HUES64 (cell line): Measurements from ENCODE around the gene GRIN2C.
A peak's percentile ranks its signal among the peaks of the same experiment; 100 is the strongest.

Source experiments
- H3K27ac ChIP-seq: 2 replicates; pipeline ENCODE4 v1.7.0; 2013; ENCODE audit warnings: low read depth, low read length, inconsistent platforms
- H3K27me3 ChIP-seq: 2 replicates; pipeline ENCODE4 v1.6.1; 2013; ENCODE audit warnings: mild to moderate bottlenecking, low read length; ENCODE audit not compliant: insufficient read depth
- H3K36me3 ChIP-seq: 2 replicates; pipeline ENCODE4 v1.6.1; 2013; ENCODE audit warnings: mild to moderate bottlenecking, low read length; ENCODE audit not compliant: insufficient read depth
- H3K4me1 ChIP-seq: 2 replicates; pipeline ENCODE4 v1.6.1; 2013; ENCODE audit warnings: mild to moderate bottlenecking, low read length, moderate library complexity; ENCODE audit not compliant: insufficient read depth
- H3K4me3 ChIP-seq: 2 replicates; pipeline ENCODE4 v1.5.1; 2013; ENCODE audit warnings: mild to moderate bottlenecking, low read length, moderate library complexity
- H3K9ac ChIP-seq: 2 replicates; pipeline ENCODE4 v1.6.1; 2013; ENCODE audit warnings: mild to moderate bottlenecking, low read depth, low read length
- H3K9me3 ChIP-seq: 2 replicates; pipeline ENCODE4 v1.6.1; 2013; ENCODE audit warnings: low read depth, low read length; ENCODE audit not compliant: insufficient read depth
- WGBS: fragments of 150-250, 120-280 bp; methylation state at CpG from one replicate; pipeline ENCODE4 v1.1.7; 2013; ENCODE audit warnings: missing lambda C conversion rate; 5-methylcytosine and 5-hydroxymethylcytosine counted together

The GRIN2C gene

DNA sequence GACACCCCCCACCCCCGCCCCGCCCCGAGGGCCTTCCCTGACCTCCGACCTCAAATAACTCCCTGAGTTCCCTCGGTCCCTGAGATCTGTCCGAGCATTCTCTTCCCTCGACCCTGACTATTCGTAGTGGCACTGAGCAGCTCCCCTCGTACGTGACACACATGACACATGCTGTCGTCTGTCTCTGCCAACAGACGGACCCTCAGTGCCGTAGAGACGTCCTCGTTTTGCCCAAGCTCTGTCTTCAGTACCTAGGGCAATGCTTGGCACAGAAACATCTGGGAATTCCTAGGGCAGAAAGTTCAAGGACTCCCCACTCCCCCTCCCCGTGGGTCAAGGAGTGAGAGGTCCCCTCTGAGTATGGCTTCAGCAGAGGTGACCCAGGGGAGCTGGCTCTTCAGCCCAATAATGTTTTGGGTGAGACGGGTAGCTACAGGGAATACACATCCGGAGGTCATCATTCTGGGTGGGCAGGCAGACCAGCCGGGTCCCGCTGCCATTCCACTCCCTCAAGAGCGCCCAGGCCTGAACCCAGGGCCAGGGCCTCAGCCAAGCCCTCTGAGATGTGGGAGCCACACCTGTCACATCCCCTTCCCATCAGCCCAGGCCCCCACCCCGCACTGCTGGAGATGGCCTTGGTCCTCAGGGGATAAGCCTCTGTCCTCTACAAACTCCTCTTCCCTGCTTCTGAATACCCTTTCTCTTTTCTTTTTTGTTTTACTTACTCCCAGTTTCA is 34.4 kb upstream of the GRIN2C start:
- Histone ChIP-seq H3K9me3 (no peaks in the 10 kb centered on the region), H3K36me3 (no peaks in the 10 kb centered on the region), H3K4me1 (no peaks in the 10 kb centered on the region), H3K27ac (no peak overlapping the region), H3K27me3 (peaks cover 70% of the 10 kb centered on the region), H3K9ac (no peak overlapping the region), H3K4me3 (peak overlapping the region; percentile 64)
- WGBS = 39% methylated on average over 22 of the region's 22 CpGs

DNA sequence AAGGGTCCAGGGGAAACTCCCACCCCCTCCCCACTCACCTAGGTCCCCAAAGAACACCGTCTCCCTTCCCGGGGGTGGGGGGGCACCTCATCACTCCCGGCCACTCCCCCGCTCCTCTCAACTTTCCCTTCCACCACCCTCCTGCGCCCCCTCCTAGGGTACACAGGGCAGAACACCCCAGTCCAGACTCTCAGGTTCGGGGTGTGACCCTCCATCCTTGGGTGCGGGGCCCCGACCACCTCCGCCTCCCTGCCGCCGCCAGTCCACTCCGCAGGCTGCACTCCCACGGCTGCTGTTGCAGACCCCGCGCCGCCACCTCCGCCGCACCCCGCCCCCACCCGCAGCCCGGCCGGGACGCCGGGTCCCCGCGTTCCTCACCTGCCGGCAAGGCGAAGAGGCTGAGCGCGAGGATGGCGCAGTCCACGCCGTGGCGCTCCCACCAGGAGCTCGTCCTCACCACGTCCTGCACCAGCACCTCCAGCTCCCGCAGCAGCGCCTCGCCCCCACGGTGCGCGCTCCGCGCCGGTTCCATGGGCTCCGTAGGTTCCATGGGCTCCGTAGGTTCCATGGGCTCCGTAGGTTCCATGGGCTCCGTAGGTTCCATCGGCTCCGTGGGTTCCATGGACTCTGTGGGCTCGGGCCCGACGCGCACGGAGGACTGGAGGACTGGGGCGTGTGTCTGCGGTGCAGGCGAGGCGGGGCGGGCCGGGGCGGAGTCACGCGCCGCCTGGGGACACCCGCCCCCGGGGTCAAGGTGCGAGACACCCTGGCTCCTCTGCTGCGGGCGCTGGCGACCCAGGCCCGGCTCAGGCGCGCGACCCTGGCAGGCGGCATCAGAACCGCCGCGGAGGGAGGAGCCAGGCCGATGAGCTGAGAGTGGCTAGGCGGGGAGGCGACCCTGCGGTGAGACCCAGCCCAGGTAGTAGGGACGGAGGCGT is 33.6 kb upstream of the GRIN2C start, which contains the start of gene FADS6:
TSS of gene FADS6 (minus strand) at position 660 of the 938 bp plus-strand sequence. CDS start at position 622, 38 bp downstream.
- 7% methylated on average over 86 of the region's 86 CpGs for WGBS

DNA sequence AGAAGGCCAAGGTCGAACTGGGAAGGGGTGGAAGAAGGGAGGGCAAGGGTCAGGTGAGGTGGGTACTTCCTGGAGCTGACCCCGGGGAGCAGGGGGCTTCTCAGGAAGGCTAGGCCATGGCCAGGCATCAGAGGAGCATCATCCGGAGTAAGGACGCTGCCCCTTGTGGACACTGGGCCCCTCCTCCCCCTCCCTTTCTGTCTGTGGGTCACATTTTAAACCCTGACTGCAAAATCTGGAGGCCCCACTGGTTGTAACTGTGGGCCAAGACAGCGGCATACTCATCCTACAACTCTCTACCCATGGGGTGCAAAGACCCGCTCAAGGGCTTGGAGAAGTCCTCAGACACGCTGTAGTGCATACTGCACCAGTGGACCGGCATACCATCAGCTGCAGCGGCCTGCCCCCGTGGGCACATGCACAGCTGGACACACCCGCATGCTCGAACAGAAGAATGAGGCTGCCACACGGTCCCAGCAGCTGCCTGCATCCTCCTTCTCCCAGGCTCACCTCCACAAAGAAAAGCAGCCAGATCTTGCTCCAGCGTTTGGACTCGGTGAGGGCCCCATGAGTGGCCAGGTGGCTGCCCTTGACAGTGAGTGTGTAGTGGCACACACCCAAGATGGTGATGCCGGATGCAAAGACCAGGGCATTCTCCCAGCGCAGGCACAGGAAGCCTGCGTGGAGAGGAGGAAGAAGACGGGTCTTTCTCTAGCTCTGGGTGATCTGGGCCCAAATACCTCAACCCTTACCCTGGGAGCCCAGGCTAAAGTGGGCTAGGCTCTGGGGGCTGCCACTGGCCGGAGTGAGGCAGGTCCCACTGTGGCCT is 32.5 kb upstream of the GRIN2C start:
- H3K27me3 ChIP-seq = peaks cover 65% of the 10 kb centered on the region

More for the DNA sequence above, 33.6 kb upstream of the GRIN2C start, which contains the start of gene FADS6:
- peaks cover 70% of the 10 kb centered on the region for H3K27me3 ChIP-seq
- no peaks in the 10 kb centered on the region for H3K36me3 ChIP-seq
- H3K27ac ChIP-seq = no peak within 1 kb of the TSS
- no peaks in the 10 kb centered on the region for H3K4me1 ChIP-seq
- H3K9me3 ChIP-seq = no peaks in the 10 kb centered on the region
- no peak within 1 kb of the TSS for H3K9ac ChIP-seq
- H3K4me3 ChIP-seq = peak within 1 kb of the TSS; percentile 64

DNA sequence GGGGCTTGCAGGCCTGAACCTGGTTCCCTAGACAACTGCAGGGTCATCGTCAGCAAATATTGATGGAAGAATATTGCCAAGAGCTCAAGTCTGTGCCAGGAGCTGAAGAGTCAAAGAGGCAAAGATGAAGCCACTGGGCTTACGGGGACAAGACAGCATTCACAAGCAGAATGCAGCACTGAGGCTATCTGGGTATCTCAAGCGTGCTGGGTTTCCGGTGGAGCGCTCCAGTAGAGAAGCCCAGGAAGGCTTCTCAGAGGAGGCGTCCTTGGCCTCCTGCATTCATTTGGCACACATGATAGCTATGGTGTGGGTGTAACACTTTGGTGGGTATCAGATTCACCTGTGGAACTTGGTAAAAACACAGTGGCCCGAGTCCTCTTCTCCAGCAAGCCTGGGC is 30.9 kb upstream of the GRIN2C start:
- Histone ChIP-seq H3K27me3 (peaks cover 53% of the 10 kb centered on the region), H3K4me3 (no peak overlapping the region), H3K36me3 (no peaks in the 10 kb centered on the region), H3K9me3 (no peaks in the 10 kb centered on the region), H3K9ac (no peak overlapping the region), H3K4me1 (no peaks in the 10 kb centered on the region), H3K27ac (no peak overlapping the region)
- WGBS = 95% methylated on average over 7 of the region's 7 CpGs

More for the DNA sequence above, 32.5 kb upstream of the GRIN2C start:
- Histone ChIP-seq H3K4me3 (peak overlapping the region; percentile 64; the same call in 1 of the 2 replicates), H3K36me3 (no peaks in the 10 kb centered on the region), H3K9ac (no peak overlapping the region), H3K9me3 (no peaks in the 10 kb centered on the region), H3K4me1 (no peaks in the 10 kb centered on the region), H3K27ac (no peak overlapping the region)
- 86% methylated on average over 20 of the region's 20 CpGs for WGBS

DNA sequence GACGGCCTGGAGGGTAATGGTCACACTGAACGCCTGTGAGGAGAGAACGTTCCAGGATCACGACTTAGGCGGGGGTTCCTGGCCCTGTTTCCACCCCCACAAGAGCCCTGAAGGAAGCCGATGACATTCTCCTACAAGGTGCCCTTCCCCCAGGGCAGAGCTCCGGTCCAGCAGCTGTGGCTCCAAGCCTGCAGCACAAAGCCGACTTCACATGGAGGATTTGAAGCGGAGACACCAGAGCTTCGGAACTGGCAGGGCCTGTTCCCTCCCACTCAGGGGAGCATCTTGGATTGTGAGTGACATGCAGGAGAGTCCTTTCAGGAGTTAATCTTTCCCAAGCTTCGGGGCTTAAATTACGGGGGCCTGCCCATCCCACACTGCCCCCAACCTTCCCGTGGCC is 28.8 kb upstream of the GRIN2C start:
- Histone ChIP-seq H3K27me3 (peaks cover 33% of the 10 kb centered on the region), H3K36me3 (no peaks in the 10 kb centered on the region), H3K4me1 (no peaks in the 10 kb centered on the region), H3K4me3 (no peak overlapping the region), H3K9me3 (no peaks in the 10 kb centered on the region), H3K9ac (no peak overlapping the region), H3K27ac (no peak overlapping the region)
- 77% methylated on average over 13 of the region's 13 CpGs for WGBS

DNA sequence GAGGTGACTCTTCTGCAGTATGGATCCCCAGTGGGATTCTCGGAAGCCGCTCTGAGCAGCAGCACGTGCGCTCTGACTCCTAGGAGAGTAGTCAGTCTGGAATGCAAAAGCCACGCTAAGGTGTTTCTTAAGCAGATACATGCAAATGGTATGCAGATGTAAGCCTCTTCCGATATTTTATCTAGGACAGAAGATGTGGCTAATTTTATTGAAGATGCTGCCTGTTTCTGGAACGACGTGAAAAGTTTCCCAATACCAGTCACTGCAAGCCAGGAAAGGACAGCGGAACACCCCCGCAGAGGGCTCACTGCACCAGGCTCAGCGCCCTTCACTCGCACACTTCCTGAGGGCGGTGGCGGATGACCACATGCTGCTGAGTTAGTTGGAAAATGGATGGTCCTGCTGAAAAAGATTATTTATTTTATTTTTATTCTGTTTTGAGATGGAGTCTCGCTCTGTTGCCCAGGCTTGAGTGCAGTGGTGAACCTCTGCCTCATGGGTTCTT is 23.6 kb upstream of the GRIN2C start:
- Histone ChIP-seq H3K27ac (no peak overlapping the region), H3K36me3 (no peaks in the 10 kb centered on the region), H3K4me1 (peaks cover 7% of the 10 kb centered on the region; the same call in 1 of the 2 replicates), H3K9me3 (no peaks in the 10 kb centered on the region), H3K27me3 (no peaks in the 10 kb centered on the region), H3K9ac (no peak overlapping the region), H3K4me3 (no peak overlapping the region)
- WGBS = 78% methylated on average over 15 of the region's 15 CpGs

DNA sequence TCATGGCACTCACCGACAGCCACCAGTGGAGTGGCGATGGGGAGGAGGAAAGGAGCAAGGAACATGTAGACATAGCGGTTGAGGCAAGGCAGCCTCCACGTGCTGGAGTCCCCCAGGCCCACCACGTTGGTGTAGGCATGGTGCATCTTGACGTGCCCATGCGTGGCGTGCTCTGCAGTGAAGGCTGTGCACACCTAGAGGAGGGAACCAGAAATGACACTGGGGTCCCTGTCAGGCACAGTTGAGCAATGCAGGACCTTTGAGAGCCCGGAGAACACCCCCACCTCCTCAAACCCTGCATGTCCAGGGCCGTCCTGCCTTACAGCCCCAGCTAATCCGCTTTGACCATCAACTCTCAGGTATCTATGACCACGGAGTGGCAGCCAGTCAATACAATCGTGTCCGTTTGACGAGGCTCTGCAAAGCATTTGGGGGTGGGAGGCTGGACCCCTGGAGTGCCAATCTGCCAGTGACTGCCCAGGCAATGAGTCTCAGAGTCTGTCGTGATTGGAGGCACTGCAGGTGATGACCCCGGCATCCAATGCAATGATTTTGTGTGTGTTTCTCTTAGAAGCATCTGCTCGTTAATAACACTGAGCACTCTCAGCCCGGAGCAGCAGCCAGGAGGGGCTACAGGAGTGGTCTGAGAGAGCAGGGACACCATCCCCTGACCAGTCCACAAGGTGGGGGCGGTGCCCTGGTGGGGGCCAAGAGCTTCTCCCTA is 23.0 kb upstream of the GRIN2C start:
- Histone ChIP-seq H3K27ac (no peak overlapping the region), H3K4me3 (no peak overlapping the region), H3K27me3 (no peaks in the 10 kb centered on the region; the same call in 1 of the 2 replicates), H3K36me3 (no peaks in the 10 kb centered on the region), H3K9me3 (no peaks in the 10 kb centered on the region), H3K9ac (no peak overlapping the region), H3K4me1 (peaks cover 7% of the 10 kb centered on the region; the same call in 1 of the 2 replicates)
- 79% methylated on average over 20 of the region's 20 CpGs for WGBS

DNA sequence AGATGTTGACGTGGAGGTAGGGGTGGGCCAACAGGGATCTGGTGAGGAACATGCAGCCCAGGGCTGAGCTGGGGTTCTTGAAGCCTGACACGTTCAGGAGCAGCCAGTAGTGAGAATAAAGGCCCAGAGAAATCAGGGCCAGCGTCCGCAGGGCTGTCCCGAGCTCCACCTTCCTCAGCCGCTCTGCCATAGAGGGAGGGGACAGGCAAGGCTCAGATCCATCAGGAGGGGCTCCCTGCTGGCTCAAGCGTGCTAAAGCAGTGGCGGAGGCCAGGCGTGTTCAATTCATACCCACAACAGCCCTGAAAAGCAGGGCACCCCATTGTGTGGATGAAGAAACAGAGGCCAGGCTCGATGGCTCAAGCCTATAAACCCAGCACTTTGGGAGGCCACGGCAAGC is 21.4 kb upstream of the GRIN2C start:
- Histone ChIP-seq H3K9ac (no peak overlapping the region), H3K9me3 (no peaks in the 10 kb centered on the region), H3K4me3 (no peak overlapping the region), H3K27me3 (no peaks in the 10 kb centered on the region; the same call in 1 of the 2 replicates), H3K4me1 (peaks cover 7% of the 10 kb centered on the region; the same call in 1 of the 2 replicates), H3K36me3 (no peaks in the 10 kb centered on the region), H3K27ac (no peak overlapping the region)
- WGBS = 70% methylated on average over 11 of the region's 11 CpGs

DNA sequence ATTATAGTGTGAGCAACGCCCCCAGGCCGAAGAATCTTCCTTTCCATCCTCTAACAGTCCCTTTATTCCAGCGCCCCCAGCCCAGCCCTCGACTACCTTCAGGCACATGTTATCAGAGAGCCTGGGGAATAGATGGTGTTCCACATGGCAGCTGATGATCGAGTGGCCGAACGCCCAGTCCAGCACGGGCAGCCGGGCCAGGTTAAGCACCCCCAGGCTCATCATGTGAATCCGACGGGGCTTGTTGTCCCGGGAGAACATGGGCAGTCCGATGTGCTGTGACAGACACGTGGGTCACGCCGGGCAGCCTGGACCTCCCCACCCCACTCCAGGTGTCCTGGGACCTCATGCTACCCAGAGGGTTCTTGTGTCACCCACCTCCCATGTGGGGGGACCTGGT is 19.6 kb upstream of the GRIN2C start:
- no peak overlapping the region for H3K4me3 ChIP-seq
- H3K27me3 ChIP-seq = no peaks in the 10 kb centered on the region; the same call in 1 of the 2 replicates
- H3K9ac ChIP-seq = no peak overlapping the region
- H3K36me3 ChIP-seq = no peaks in the 10 kb centered on the region
- WGBS = 94% methylated on average over 16 of the region's 16 CpGs
- H3K4me1 ChIP-seq = peaks cover 7% of the 10 kb centered on the region; the same call in 1 of the 2 replicates
- no peaks in the 10 kb centered on the region for H3K9me3 ChIP-seq
- H3K27ac ChIP-seq = no peak overlapping the region

DNA sequence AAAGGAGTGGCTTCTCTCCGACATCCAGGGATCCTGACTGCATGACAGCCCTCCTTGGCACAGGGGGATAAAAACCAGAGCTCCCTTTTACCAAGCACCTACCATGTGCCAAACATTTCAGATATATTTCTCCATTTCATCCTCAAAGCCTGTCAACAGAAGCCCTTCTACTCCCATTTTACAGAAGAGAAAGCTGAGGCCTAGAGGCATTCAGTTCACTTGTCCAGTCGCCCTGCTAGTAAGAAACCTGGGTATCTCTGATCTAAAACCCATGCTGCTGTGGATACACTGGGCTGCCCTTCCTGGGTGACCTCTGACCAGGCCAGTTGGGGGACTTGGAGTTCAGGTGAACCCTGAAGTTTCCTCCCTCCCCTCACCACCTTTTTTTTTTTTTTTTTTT is 19.0 kb upstream of the GRIN2C start:
- Histone ChIP-seq H3K36me3 (no peaks in the 10 kb centered on the region), H3K9ac (no peak overlapping the region), H3K9me3 (no peaks in the 10 kb centered on the region), H3K27me3 (no peaks in the 10 kb centered on the region; the same call in 1 of the 2 replicates), H3K4me1 (peaks cover 12% of the 10 kb centered on the region; the same call in 1 of the 2 replicates), H3K27ac (no peak overlapping the region), H3K4me3 (no peak overlapping the region)
- WGBS = 91% methylated on average over 2 of the region's 2 CpGs
